Calu3 (cell line): ENCODE measurements around the gene ZNF30. TPM values are rescaled to one million over a fixed set of nuclear protein-coding genes. Genes with fewer than 3 reads are reported as not detected.
"Not testable (repeated sequence)": the region's sequence is repeated elsewhere in the genome, so short reads cannot be mapped to it uniquely, and the experiment has no call there.

Source experiments
- BruUV-seq: library from RNA; stranded (reverse); fragments of 400-500 nt; replicated peaks from 2 replicates; lab custom pipeline; 2021; lab: Mats Ljungman, UMichigan
- CTCF ChIA-PET: fragments of 300-600 bp; sonication (Branson Sonifier 250); formaldehyde crosslinking; loops from one replicate; lab custom pipeline; 2022; ENCODE audit warnings: antibody characterized with exemption; lab: Charles Lee
- DNase-seq: peaks from one replicate; pipeline ENCODE4 v3.0.0; 2022
- H3K27ac Mint-ChIP-seq: one replicate; pipeline ENCODE4 v1.8.0; 2022; ENCODE audit warnings: mixed read lengths; ENCODE audit not compliant: unreplicated experiment
- H3K27me3 Mint-ChIP-seq: one replicate; pipeline ENCODE4 v1.8.0; 2022; ENCODE audit warnings: mixed read lengths; ENCODE audit not compliant: unreplicated experiment
- H3K36me3 Mint-ChIP-seq: one replicate; pipeline ENCODE4 v1.8.0; 2022; ENCODE audit warnings: mild to moderate bottlenecking, moderate library complexity, mixed read lengths; ENCODE audit not compliant: insufficient read depth, unreplicated experiment
- H3K4me1 Mint-ChIP-seq: one replicate; pipeline ENCODE4 v1.8.0; 2022; ENCODE audit warnings: mild to moderate bottlenecking, low read depth, mixed read lengths; ENCODE audit not compliant: unreplicated experiment
- H3K4me3 Mint-ChIP-seq: one replicate; pipeline ENCODE4 v1.8.0; 2022; ENCODE audit warnings: mild to moderate bottlenecking, low read depth, moderate library complexity, mixed read lengths; ENCODE audit not compliant: unreplicated experiment
- H3K9me3 Mint-ChIP-seq: one replicate; pipeline ENCODE4 v1.8.0; 2022; ENCODE audit warnings: low read depth, mixed read lengths; ENCODE audit not compliant: unreplicated experiment
- CTCF ChIP-seq: fragments of 200-600 bp; IDR thresholded peaks from one replicate; pipeline ENCODE4 v1.8.0; 2022; ENCODE audit warnings: antibody characterized with exemption; ENCODE audit not compliant: unreplicated experiment
- intact Hi-C: fragments of 100-400 bp; cut with micrococcal nuclease; formaldehyde crosslinking; loops from one replicate; pipeline ENCODE4 v1.10.0; 2022; ENCODE audit not compliant: unreplicated experiment
- total RNA-seq: library from RNA; stranded (reverse); gene quantifications from 2 replicates; pipeline ENCODE4 v1.2.3, GENCODE V29; 2022

ZNF30 gene
- total RNA-seq, 1 experiment from 2014 or later, result 2.9 TPM

DNA sequence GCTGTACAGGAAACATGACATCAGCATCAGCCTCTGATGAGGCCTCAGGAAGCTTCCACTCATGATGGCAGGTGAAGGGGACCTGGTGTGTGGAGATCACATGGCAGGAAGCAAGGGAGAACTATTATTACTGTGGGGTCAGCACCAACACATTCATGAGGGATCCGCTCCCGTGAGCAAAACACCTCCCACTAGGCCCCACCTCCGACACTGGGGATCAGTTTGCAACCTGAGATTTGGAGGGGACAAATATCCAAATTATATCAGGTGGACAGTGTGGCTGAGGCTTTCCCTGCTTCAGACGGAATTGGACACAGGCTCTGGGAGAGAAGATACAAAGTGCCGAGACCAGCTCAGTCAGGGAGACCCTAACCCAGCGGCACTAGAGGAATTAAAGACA is 43.0 kb downstream of the ZNF30 start:
- H3K36me3 Mint-ChIP-seq, result peaks cover 8% of the 10 kb centered on the region
- BruUV-seq, result no TSS peak
- no peaks in the 10 kb centered on the region for H3K27me3 Mint-ChIP-seq
- CTCF ChIA-PET, result no interaction called here
- intact Hi-C loops, result loop anchor here (10.0 kb wide), 1 partner anchor 195 kb away; the partner anchor contains the start of gene ZNF599
- no peak for DNase-seq
- H3K4me1 Mint-ChIP-seq, result peaks cover 25% of the 10 kb centered on the region
- no peaks in the 10 kb centered on the region for H3K9me3 Mint-ChIP-seq
- H3K4me3 Mint-ChIP-seq, result no peak overlapping the region
- H3K27ac Mint-ChIP-seq, result no peak overlapping the region
- no peak for TF ChIP-seq CTCF

DNA sequence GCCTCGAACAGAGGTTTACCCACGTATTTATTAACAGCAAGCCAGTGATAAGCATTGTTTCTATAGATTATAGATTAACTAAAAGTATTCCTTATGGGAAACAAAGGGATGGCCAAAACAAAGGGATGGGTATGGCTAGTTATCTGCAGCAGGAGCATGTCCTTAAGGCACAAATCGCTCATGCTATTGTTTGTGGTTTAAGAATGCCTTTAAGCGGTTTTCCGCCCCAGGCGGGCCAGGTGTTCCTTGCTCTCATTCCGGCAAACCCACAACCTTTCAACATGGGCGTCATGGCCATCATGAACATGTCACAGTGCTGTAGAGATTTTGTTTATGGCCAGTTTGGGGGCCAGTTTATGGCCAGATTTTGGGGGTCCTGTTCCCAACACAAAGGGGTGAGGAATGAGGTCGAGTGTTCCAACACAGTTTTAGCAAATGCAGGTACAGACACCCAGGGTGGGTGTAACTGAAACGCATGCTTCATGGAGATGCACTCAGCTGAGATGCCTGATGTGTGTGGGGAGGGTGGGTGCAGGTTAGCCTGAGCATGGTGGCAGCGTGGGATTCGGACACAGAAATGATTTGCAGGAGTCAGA is 43.6 kb downstream of the ZNF30 start:
- intact Hi-C loops, H3K36me3 Mint-ChIP-seq, H3K27me3 Mint-ChIP-seq, H3K27ac Mint-ChIP-seq, H3K9me3 Mint-ChIP-seq, H3K4me3 Mint-ChIP-seq, BruUV-seq, DNase-seq, CTCF ChIA-PET: not testable (repeated sequence)
- H3K4me1 Mint-ChIP-seq, result peaks cover 30% of the 10 kb centered on the region

- no peak for TF ChIP-seq CTCF
- CTCF ChIA-PET, result interaction anchor here (0.5 to 4.0 kb wide), 5 partner anchors 27 to 169 kb away, joined by 4 to 22 read pairs (median 5); partner anchors contain the start of gene GRAMD1A
- intact Hi-C loops, result no loop called here
- Mint-ChIP-seq H3K9me3 (peaks cover 5% of the 10 kb centered on the region), H3K4me1 (peaks cover 25% of the 10 kb centered on the region), H3K27me3 (no peaks in the 10 kb centered on the region), H3K36me3 (peaks cover 13% of the 10 kb centered on the region), H3K4me3 (no peak overlapping the region), H3K27ac (no peak overlapping the region)
- no TSS peak for BruUV-seq
- DNase-seq, result no peak
These were observed 45.5 kb downstream of the ZNF30 start for GRCh38 chr19:34972163-34972705.

DNA sequence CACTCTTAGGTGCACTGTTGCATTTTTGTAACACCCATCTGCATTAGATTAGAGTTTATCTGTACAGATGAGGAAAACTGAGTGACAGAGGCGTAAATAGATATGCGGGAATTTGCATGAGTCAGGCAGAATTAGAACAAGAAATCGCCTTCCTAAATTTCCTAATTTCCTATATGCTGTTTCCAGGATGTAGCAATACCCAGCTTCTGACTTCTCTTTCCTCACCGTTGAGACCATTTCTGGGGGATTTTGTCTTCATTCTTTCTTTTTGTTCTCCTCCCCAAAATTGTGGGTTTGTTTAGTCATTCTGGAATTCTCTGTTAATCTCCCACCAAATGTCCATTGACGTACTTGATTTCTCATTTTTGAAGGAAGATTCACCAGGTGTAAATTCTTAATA is 47.9 kb downstream of the ZNF30 start:
- Mint-ChIP-seq H3K27me3 (peaks cover 11% of the 10 kb centered on the region), H3K36me3 (peaks cover 13% of the 10 kb centered on the region), H3K4me3 (no peak overlapping the region), H3K27ac (no peak overlapping the region), H3K9me3 (peaks cover 8% of the 10 kb centered on the region), H3K4me1 (peaks cover 25% of the 10 kb centered on the region)
- intact Hi-C loops, result no loop called here
- CTCF ChIA-PET, result interaction anchor here (0.8 to 4.0 kb wide), 5 partner anchors 9 to 39 kb away, joined by 3 to 22 read pairs (median 4); no protein-coding TSS in a partner anchor
- no peak for DNase-seq
- no TSS peak for BruUV-seq
- no peak for TF ChIP-seq CTCF

- Mint-ChIP-seq H3K4me3 (no peak overlapping the region), H3K27me3 (peaks cover 15% of the 10 kb centered on the region), H3K9me3 (peaks cover 8% of the 10 kb centered on the region), H3K36me3 (peaks cover 13% of the 10 kb centered on the region), H3K4me1 (peaks cover 25% of the 10 kb centered on the region), H3K27ac (no peak overlapping the region)
- no peak for TF ChIP-seq CTCF
- CTCF ChIA-PET, result interaction anchor here (0.8 to 4.0 kb wide), 5 partner anchors 9 to 39 kb away, joined by 3 to 22 read pairs (median 4); no protein-coding TSS in a partner anchor
- no TSS peak for BruUV-seq
- DNase-seq, result peak; percentile 45
- intact Hi-C loops, result no loop called here
These were observed 48.4 kb downstream of the ZNF30 start for GRCh38 chr19:34975056-34975455.
